SW480 (cell line): Measurements from ENCODE around the gene GJA3.

Experiments used
- DNase-seq: peaks from one replicate; pipeline ENCODE4 v3.0.0-alpha.2; 2016; ENCODE audit warnings: low spot score

GJA3 gene

GRCh38 chr13:20151016-20151415 is 9.8 kb downstream of the GJA3 start:
- no peak for DNase-seq

GRCh38 chr13:20150561-20150960 is 10.3 kb downstream of the GJA3 start:
- no peak for DNase-seq

GRCh38 chr13:20149762-20150161 is 11.1 kb downstream of the GJA3 start:
- no peak for DNase-seq

- DNase-seq = no peak
These were observed 12.2 kb downstream of the GJA3 start for GRCh38 chr13:20148501-20149183.

GRCh38 chr13:20146381-20146780 is 14.5 kb downstream of the GJA3 start:
- no peak for DNase-seq

- DNase-seq = no peak
These were observed 15.3 kb downstream of the GJA3 start for GRCh38 chr13:20145521-20145920.

GRCh38 chr13:20144141-20144850 is 16.6 kb downstream of the GJA3 start:
- no peak for DNase-seq

GRCh38 chr13:20142927-20143480 is 17.8 kb downstream of the GJA3 start:
- no peak for DNase-seq

- no peak for DNase-seq
These were observed 18.6 kb downstream of the GJA3 start for GRCh38 chr13:20142023-20142926.

GRCh38 chr13:20141238-20142022 is 19.4 kb downstream of the GJA3 start:
- DNase-seq = no peak

- DNase-seq = no peak
These were observed 20.4 kb downstream of the GJA3 start for GRCh38 chr13:20140487-20140886.

GRCh38 chr13:20137875-20138274 is 23.0 kb downstream of the GJA3 start:
- no peak for DNase-seq

- DNase-seq = peak; percentile 16
These were observed 23.8 kb downstream of the GJA3 start for GRCh38 chr13:20136781-20137703.

- DNase-seq = no peak
These were observed 26.1 kb downstream of the GJA3 start for GRCh38 chr13:20134732-20135131.

- no peak for DNase-seq
These were observed 28.7 kb downstream of the GJA3 start for GRCh38 chr13:20132052-20132634.

- no peak for DNase-seq
These were observed 29.6 kb downstream of the GJA3 start for GRCh38 chr13:20131057-20131832.

GRCh38 chr13:20130652-20131051 is 30.2 kb downstream of the GJA3 start:
- no peak for DNase-seq

- DNase-seq = no peak
These were observed 30.8 kb downstream of the GJA3 start for GRCh38 chr13:20130012-20130411.

GRCh38 chr13:20129076-20129475 is 31.8 kb downstream of the GJA3 start:
- no peak for DNase-seq
